Measurements from ENCODE around the gene AGBL4.

AGBL4 gene

GRCh38 chr1:48568501-48568900, 1455.3 kb downstream of the AGBL4 start:
- Histone ChIP-seq H3K9ac (ENCODE audit: low read length) (no peak overlapping the region), H3K27me3 (ENCODE audit: insufficient read depth, low read length) (no peaks in the 10 kb centered on the region), H3K4me2 (ENCODE audit: low read length) (no peak overlapping the region), H3K4me3 (ENCODE audit: low read depth, low read length, poor library complexity, severe bottlenecking) (no peak overlapping the region), H3K36me3 (ENCODE audit: insufficient read depth, low read length) (no peaks in the 10 kb centered on the region), H3K9me3 (ENCODE audit: low read length) (no peaks in the 10 kb centered on the region), H3K27ac (ENCODE audit: low read depth, low read length, poor library complexity, severe bottlenecking) (no peak overlapping the region), H3F3A (ENCODE audit: insufficient read depth, low read length) (no peaks in the 10 kb centered on the region), H3K9me2 (ENCODE audit: low read depth, low read length) (no peaks in the 10 kb centered on the region), H3K79me2 (ENCODE audit: insufficient read depth, low read length) (no peaks in the 10 kb centered on the region), H2AFZ (ENCODE audit: low read length) (no peak overlapping the region), H4K20me1 (ENCODE audit: insufficient read depth, low read length) (no peaks in the 10 kb centered on the region), H3K4me1 (ENCODE audit: insufficient read depth, low read length, severe bottlenecking) (no peaks in the 10 kb centered on the region)
- no peak for TF ChIP-seq EZH2 (IDR thresholded peaks at IDR 0.05; ENCODE audit: borderline replicate concordance, low read length)
- TF ChIP-seq, protein P1, sequence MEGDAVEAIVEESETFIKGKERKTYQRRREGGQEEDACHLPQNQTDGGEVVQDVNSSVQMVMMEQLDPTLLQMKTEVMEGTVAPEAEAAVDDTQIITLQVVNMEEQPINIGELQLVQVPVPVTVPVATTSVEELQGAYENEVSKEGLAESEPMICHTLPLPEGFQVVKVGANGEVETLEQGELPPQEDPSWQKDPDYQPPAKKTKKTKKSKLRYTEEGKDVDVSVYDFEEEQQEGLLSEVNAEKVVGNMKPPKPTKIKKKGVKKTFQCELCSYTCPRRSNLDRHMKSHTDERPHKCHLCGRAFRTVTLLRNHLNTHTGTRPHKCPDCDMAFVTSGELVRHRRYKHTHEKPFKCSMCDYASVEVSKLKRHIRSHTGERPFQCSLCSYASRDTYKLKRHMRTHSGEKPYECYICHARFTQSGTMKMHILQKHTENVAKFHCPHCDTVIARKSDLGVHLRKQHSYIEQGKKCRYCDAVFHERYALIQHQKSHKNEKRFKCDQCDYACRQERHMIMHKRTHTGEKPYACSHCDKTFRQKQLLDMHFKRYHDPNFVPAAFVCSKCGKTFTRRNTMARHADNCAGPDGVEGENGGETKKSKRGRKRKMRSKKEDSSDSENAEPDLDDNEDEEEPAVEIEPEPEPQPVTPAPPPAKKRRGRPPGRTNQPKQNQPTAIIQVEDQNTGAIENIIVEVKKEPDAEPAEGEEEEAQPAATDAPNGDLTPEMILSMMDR (IDR thresholded peaks at IDR 0.05; ENCODE audit: low read length) = no peak

- Histone ChIP-seq H3K4me2 (ENCODE audit: low read length) (no peak overlapping the region), H3K27me3 (ENCODE audit: insufficient read depth, low read length) (no peaks in the 10 kb centered on the region), H3F3A (ENCODE audit: insufficient read depth, low read length) (no peaks in the 10 kb centered on the region), H4K20me1 (ENCODE audit: insufficient read depth, low read length) (no peaks in the 10 kb centered on the region), H3K79me2 (ENCODE audit: insufficient read depth, low read length) (no peaks in the 10 kb centered on the region), H3K4me3 (ENCODE audit: low read depth, low read length, poor library complexity, severe bottlenecking) (no peak overlapping the region), H3K9ac (ENCODE audit: low read length) (no peak overlapping the region), H3K9me3 (ENCODE audit: low read length) (no peaks in the 10 kb centered on the region), H3K9me2 (ENCODE audit: low read depth, low read length) (no peaks in the 10 kb centered on the region), H2AFZ (ENCODE audit: low read length) (no peak overlapping the region), H3K27ac (ENCODE audit: low read depth, low read length, poor library complexity, severe bottlenecking) (no peak overlapping the region), H3K4me1 (ENCODE audit: insufficient read depth, low read length, severe bottlenecking) (no peaks in the 10 kb centered on the region), H3K36me3 (ENCODE audit: insufficient read depth, low read length) (no peaks in the 10 kb centered on the region)
- TF ChIP-seq EZH2 (IDR thresholded peaks at IDR 0.05; ENCODE audit: borderline replicate concordance, low read length) = no peak
- TF ChIP-seq, protein P1 (IDR thresholded peaks at IDR 0.05; ENCODE audit: low read length) = no peak
Observed at GRCh38 chr1:48566492-48566891, 1457.3 kb downstream of the AGBL4 start.

- H4K20me1 ChIP-seq (ENCODE audit: insufficient read depth, low read length) = no peaks in the 10 kb centered on the region
Observed at GRCh38 chr1:48563021-48563420, 1460.7 kb downstream of the AGBL4 start.

More at GRCh38 chr1:48563021-48563420, 1460.7 kb downstream of the AGBL4 start:
- Histone ChIP-seq H2AFZ (ENCODE audit: low read length) (no peak overlapping the region), H3K9ac (ENCODE audit: low read length) (no peak overlapping the region), H3K36me3 (ENCODE audit: insufficient read depth, low read length) (no peaks in the 10 kb centered on the region), H3K9me3 (ENCODE audit: low read length) (no peaks in the 10 kb centered on the region), H3K9me2 (ENCODE audit: low read depth, low read length) (no peaks in the 10 kb centered on the region), H3K27ac (ENCODE audit: low read depth, low read length, poor library complexity, severe bottlenecking) (no peak overlapping the region), H3K4me3 (ENCODE audit: low read depth, low read length, poor library complexity, severe bottlenecking) (no peak overlapping the region), H3K4me2 (ENCODE audit: low read length) (no peak overlapping the region), H3K27me3 (ENCODE audit: insufficient read depth, low read length) (no peaks in the 10 kb centered on the region), H3F3A (ENCODE audit: insufficient read depth, low read length) (no peaks in the 10 kb centered on the region), H3K79me2 (ENCODE audit: insufficient read depth, low read length) (no peaks in the 10 kb centered on the region), H3K4me1 (ENCODE audit: insufficient read depth, low read length, severe bottlenecking) (no peaks in the 10 kb centered on the region)
- TF ChIP-seq, protein P1 (IDR thresholded peaks at IDR 0.05; ENCODE audit: low read length) = no peak
- no peak for TF ChIP-seq EZH2 (IDR thresholded peaks at IDR 0.05; ENCODE audit: borderline replicate concordance, low read length)

All from OCI-LY1 (cell line).